Raji (cell line): ENCODE results near the gene PRTFDC1.

Source experiments
- POLR2A ChIP-seq: IDR thresholded peaks from 2 replicates; pipeline ENCODE4 v1.6.1; 2011; ENCODE audit warnings: low read depth, low read length, control low read depth; ENCODE audit not compliant: insufficient read depth

The PRTFDC1 gene

DNA sequence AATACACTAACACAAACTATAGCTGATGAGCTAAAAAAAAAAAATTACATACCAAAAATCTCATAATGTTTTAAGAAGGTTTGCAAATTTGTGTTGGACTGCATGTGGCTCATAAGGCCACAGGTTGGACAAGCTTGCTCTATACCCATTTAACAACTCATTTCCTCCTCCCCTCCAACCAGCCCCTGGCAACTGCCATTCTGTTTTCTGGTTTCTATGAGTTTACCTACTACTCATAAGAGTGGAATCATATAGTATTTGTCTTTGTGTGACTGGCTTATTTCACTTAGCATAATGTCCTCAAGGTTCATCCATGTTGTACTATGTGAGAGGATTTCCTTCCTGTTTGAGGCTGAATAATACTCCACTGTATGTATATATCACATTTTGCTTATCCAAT is 128.3 kb downstream of the PRTFDC1 start:
- no peak for TF ChIP-seq POLR2A

DNA sequence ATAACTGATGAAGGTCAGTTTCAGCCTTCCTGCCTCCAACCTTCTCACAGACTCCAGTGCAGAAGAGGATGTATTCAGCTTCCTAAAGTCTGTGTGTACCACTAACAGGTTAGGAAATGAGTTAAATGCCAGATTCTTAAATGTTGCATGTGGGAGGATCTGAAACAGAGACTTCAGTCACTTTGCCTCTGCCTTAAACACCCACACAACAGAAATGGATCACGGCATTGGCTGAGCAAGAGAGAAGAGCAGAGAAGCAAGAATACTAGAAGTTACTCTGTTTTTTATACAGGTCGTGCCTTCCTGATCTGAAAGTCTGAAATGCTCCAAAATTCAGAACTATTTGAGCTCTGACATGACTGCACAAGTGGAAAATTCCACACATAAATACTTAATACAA is 129.8 kb downstream of the PRTFDC1 start:
- TF ChIP-seq POLR2A, result no peak

DNA sequence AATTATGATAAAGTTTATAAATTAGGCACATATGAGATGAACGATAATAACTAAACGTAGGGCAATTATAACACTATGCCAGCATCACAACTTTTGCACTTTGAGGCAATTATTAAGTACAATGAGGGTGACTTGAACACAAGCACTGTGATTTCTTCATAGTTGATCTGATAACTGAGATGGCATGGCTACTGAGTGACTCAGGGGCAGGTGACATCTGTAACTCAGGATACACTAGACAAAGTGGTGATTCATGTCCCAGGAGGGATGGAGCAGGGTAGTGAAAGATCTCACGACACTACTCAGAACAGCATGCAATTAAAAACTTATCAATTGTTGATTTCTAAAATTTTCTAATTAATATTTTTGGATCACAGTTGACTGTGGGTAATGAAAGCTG is 130.4 kb downstream of the PRTFDC1 start:
- no peak for TF ChIP-seq POLR2A

DNA sequence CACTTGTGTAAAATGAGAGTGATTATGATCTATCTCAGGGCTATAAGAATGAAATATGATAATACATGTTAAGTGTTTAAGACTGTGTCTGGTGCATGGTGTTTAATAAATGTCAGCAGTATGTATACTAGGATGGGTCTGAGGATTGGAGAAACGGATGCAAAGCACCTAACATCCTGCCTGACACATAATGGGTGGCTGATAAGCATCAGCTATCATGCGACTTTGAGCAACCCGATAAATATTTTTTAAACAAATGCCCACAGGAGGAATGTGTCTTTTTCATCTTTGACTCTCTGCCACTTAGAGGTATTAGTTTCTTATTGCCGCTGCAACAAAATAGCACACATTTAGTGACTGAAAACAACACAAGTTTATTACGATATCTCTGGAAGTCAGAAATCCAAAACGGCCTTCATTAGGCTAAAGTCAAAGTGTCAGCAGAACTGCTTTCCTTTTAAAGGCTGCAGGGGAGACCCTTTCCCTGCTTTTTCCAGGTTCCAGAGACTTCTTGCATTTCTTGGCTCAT is 135.5 kb downstream of the PRTFDC1 start:
- TF ChIP-seq POLR2A, result no peak

DNA sequence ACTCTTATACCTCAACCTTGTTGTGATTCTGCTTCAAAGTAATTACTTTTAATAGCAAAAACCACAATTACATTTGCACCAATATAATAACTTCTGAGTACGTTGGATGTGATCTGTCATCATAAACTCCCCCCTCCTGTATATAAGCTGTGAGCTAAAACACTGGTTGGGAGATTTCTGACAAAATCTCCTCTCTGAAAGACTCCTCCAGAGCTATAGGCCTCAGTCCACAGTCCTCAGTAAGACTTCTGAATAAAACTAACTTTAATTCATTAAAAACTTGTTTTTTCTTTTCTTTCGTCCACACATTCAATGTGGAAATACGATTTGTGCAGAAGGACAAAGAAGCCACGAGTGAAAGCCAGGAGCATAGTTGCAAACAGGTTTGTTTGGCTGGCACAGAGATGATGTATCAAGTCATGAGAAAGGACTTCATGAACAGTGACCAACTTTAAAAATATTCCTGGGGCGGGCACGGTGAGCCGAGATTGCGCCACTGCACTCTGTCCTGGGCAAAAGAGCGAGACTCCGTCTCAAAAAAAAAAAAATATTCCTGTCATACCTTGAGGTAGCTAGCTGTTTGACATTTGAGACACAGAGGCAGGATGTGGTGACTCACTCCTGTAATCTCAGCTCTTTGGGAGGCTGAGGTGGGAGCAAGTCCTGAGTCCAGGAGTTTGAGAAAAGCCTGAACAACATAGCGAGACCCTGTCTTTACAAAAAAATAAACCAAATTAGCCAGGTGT is 137.7 kb downstream of the PRTFDC1 start:
- no peak for TF ChIP-seq POLR2A

DNA sequence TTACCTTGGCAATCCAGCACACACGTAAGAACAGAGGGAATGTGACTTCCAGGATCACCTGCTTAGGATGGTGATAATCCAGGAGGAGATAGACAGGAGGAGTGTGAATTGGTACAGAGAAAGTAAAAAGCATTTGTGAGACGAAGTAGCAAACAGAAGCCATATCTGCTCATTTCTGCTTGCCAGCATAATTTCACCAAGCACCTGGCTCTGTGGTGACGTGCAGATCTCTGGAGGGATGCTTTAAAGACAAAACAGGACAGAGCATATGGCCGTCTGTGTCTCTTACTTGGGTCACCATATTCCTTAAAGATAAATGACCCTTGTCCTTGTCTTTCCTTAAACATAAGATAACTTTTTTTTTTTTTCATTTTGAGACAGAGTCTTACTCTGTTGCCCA is 138.6 kb downstream of the PRTFDC1 start:
- TF ChIP-seq POLR2A, result no peak

DNA sequence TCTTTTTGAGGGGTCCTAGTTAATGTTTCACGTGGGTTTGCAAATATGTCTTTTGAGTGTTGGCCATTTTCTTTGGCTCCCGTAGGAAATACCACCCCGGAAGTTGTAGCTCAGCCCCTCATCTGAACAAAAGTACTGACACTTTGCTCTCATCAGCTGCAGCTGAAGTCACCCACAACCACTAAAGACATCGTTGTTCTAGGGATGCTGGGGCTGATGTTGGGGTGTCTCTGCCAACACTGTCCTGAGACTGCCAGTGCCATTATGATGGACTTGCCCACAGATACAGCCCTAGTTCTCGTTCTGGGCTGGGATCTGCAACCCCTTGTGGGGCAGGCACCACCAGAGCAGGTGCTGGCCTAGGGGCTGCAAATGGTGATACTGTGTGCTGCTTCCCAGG is 146.1 kb downstream of the PRTFDC1 start:
- no peak for TF ChIP-seq POLR2A

DNA sequence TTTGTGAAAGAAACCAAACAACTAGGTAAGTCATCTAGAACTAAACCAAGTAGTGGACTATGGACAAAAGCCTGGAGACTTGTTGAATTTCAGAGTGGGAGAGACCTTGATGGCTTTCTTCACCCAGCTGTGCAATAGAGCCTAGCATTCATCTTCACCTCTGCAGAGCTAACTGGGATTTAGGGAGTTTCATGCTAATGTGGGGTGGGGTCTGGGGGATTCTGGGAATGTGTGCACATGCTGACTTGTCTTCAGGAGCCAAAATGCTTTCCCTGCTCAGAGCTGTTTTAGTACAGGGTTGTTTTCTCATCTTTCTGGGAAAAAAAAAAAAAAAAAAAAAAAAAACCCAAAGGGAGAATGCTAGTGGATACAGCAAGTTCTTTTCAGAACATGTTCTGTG is 147.4 kb downstream of the PRTFDC1 start:
- TF ChIP-seq POLR2A, result no peak

DNA sequence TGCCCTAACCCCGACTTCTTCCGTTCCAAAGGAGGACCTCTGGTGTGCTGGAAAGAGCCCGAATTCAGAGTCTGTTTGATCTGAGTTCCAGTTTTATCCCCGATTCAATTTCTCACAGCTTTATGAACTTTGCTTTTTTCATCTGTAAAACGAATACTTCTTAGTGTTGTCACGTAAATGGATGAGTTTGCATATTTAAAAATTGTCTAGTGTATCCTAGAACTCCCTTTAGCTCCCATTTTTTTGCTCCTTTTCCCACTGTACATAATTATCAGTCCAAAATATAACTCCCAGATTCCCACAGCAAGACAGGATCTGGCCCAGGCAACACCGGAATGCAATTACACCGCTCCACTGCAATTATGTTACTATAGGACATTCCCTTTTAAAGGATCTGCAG is 148.0 kb downstream of the PRTFDC1 start:
- TF ChIP-seq POLR2A, result no peak

DNA sequence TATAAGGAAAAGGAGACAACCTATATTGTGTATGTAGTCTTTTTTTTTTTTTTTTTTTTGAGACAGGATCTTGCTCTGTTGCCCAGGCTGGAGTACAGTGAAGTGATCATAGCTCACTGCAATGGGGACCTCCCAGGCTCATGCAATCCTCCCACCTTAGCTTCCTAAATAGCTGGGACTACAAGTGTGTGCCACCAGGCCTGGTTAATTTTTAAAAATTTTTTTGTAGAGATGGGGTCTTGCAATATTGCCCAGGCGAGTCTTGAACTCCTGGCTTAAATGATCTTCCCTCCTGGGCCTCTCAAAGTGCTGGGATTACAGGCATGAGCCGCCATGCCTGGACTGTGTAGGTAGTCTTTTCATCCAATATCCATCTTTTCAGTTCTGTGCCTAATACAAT is 150.0 kb downstream of the PRTFDC1 start:
- no peak for TF ChIP-seq POLR2A

DNA sequence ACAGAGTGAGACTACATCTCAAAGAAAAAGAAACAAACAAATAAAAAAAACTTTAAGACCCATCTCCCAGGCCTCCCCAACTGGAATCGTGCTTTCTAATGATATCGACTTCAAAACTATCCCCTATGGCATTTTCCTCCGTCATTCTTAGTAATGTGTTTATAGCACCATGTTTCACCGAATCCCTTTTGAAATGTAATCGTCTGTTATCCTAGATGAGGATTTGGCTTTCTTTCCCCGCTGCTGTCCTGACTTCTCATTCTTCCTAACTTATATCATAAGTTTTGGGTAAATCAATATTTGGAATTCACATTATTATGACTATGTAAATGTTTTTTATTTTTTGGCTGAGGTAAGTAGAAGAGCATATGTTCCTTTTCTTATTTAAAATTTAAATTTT is 151.5 kb downstream of the PRTFDC1 start:
- no peak for TF ChIP-seq POLR2A
